Ectodermal cell (in vitro differentiated cells): ENCODE results near the gene LGALS9B.
"Not testable (repeated sequence)": the region's sequence is repeated elsewhere in the genome, so short reads cannot be mapped to it uniquely, and the experiment has no call there.

Experiments
- H3K27ac ChIP-seq: 2 replicates; pipeline ENCODE4 v1.7.0; 2013; ENCODE audit warnings: mild to moderate bottlenecking, low read depth, low read length; ENCODE audit not compliant: insufficient read depth, poor library complexity, severe bottlenecking
- H3K27me3 ChIP-seq: 2 replicates; pipeline ENCODE4 v1.7.0; 2013; ENCODE audit warnings: mild to moderate bottlenecking, low read length; ENCODE audit not compliant: insufficient read depth, control insufficient read depth, poor library complexity, severe bottlenecking
- H3K36me3 ChIP-seq: one replicate; pipeline ENCODE4 v1.7.0; 2013; ENCODE audit warnings: low read length; ENCODE audit not compliant: control insufficient read depth, insufficient read depth
- H3K4me1 ChIP-seq: one replicate; pipeline ENCODE4 v1.7.0; 2013; ENCODE audit warnings: low read length; ENCODE audit not compliant: control insufficient read depth, insufficient read depth
- H3K4me3 ChIP-seq: 2 replicates; pipeline ENCODE4 v1.7.0; 2013; ENCODE audit warnings: low read depth, low read length, control low read depth; ENCODE audit not compliant: insufficient read depth
- H3K9me3 ChIP-seq: 2 replicates; pipeline ENCODE4 v1.7.0; 2013; ENCODE audit warnings: mild to moderate bottlenecking, low read length, moderate library complexity; ENCODE audit not compliant: control insufficient read depth
- WGBS, 2 experiments: methylation state at CpG; one replicate each; pipeline ENCODE4 v1.1.7; 2013; ENCODE audit warnings: missing lambda C conversion rate in 2 of 2; 5-methylcytosine and 5-hydroxymethylcytosine counted together

LGALS9B gene

GRCh38 chr17:20418838-20419237, 48.5 kb downstream of the LGALS9B start:
- H3K9me3 ChIP-seq, result not testable (repeated sequence)

GRCh38 chr17:20417492-20418080, 49.8 kb downstream of the LGALS9B start:
- not testable (repeated sequence) for H3K27me3 ChIP-seq, H3K36me3 ChIP-seq, H3K9me3 ChIP-seq, H3K4me3 ChIP-seq, H3K4me1 ChIP-seq, H3K27ac ChIP-seq
- 98 to 100% methylated on average over 1 to 3 of the region's 7 CpGs for WGBS, 2 experiments

More at GRCh38 chr17:20418838-20419237, 48.5 kb downstream of the LGALS9B start:
- H3K27ac ChIP-seq, H3K27me3 ChIP-seq, H3K4me1 ChIP-seq, H3K4me3 ChIP-seq, H3K36me3 ChIP-seq: not testable (repeated sequence)
- 90 to 91% methylated on average over 2 to 7 of the region's 8 CpGs for WGBS, 2 experiments

GRCh38 chr17:20416381-20416911, 50.9 kb downstream of the LGALS9B start:
- not testable (repeated sequence) for H3K36me3 ChIP-seq, H3K4me1 ChIP-seq, H3K27me3 ChIP-seq, H3K9me3 ChIP-seq, H3K27ac ChIP-seq, H3K4me3 ChIP-seq
- WGBS, 2 experiments, result 88 to 92% methylated on average over 7 of the region's 8 CpGs

GRCh38 chr17:20415479-20415878, 51.9 kb downstream of the LGALS9B start:
- H3K36me3 ChIP-seq, H3K9me3 ChIP-seq: not testable (repeated sequence)
- WGBS, 2 experiments, result no CpG with 5 or more reads among the region's 5 CpGs

GRCh38 chr17:20401306-20402022, 65.9 kb downstream of the LGALS9B start:
- H3K4me1 ChIP-seq, H3K36me3 ChIP-seq, H3K4me3 ChIP-seq, H3K27me3 ChIP-seq, H3K27ac ChIP-seq, H3K9me3 ChIP-seq: not testable (repeated sequence)
- WGBS, 2 experiments, result 100% methylated on average over 1 of the region's 5 CpGs; no CpG with 5 or more reads in 1 of the 2 experiments

More at GRCh38 chr17:20415479-20415878, 51.9 kb downstream of the LGALS9B start:
- not testable (repeated sequence) for H3K27ac ChIP-seq, H3K4me3 ChIP-seq, H3K4me1 ChIP-seq, H3K27me3 ChIP-seq

GRCh38 chr17:20400559-20401305, 66.6 kb downstream of the LGALS9B start:
- not testable (repeated sequence) for H3K27ac ChIP-seq

More at GRCh38 chr17:20400559-20401305, 66.6 kb downstream of the LGALS9B start:
- H3K9me3 ChIP-seq, H3K4me1 ChIP-seq, H3K4me3 ChIP-seq, H3K27me3 ChIP-seq, H3K36me3 ChIP-seq: not testable (repeated sequence)
- 100% methylated on average over 1 to 2 of the region's 8 CpGs for WGBS, 2 experiments
